ENCODE data around the gene ATP2B3.

ATP2B3 gene

GRCh38 chrX:153568451-153569011 lies 51.1 kb downstream of the ATP2B3 start:
- no peak for DNase-seq (ENCODE audit: low read depth, low spot score)

- DNase-seq (ENCODE audit: low read depth, low spot score): no peak
Observed at GRCh38 chrX:153569475-153569874, 52.0 kb downstream of the ATP2B3 start.

GRCh38 chrX:153571534-153571908 lies 54.1 kb downstream of the ATP2B3 start:
- DNase-seq (ENCODE audit: low read depth, low spot score): no peak

- no peak for DNase-seq (ENCODE audit: low read depth, low spot score)
Observed at GRCh38 chrX:153572601-153573000, 55.2 kb downstream of the ATP2B3 start.

GRCh38 chrX:153573984-153574383 lies 56.5 kb downstream of the ATP2B3 start:
- DNase-seq (ENCODE audit: low read depth, low spot score): no peak

- DNase-seq (ENCODE audit: low read depth, low spot score): no peak
Observed at GRCh38 chrX:153576239-153576870, 58.9 kb downstream of the ATP2B3 start.

- DNase-seq (ENCODE audit: low read depth, low spot score): no peak
Observed at GRCh38 chrX:153576961-153577360, 59.5 kb downstream of the ATP2B3 start.

- DNase-seq (ENCODE audit: low read depth, low spot score): no peak
Observed at GRCh38 chrX:153578200-153578835, 60.9 kb downstream of the ATP2B3 start.

GRCh38 chrX:153578889-153579288 lies 61.4 kb downstream of the ATP2B3 start:
- DNase-seq (ENCODE audit: low read depth, low spot score): no peak

GRCh38 chrX:153580700-153581386 lies 63.4 kb downstream of the ATP2B3 start:
- no peak for DNase-seq (ENCODE audit: low read depth, low spot score)

GRCh38 chrX:153582896-153583295 lies 65.5 kb downstream of the ATP2B3 start:
- DNase-seq (ENCODE audit: low read depth, low spot score): no peak

GRCh38 chrX:153583433-153583832 lies 66.0 kb downstream of the ATP2B3 start:
- no peak for DNase-seq (ENCODE audit: low read depth, low spot score)

GRCh38 chrX:153585827-153586226 lies 68.4 kb downstream of the ATP2B3 start:
- no peak for DNase-seq (ENCODE audit: low read depth, low spot score)

- DNase-seq (ENCODE audit: low read depth, low spot score): no peak
Observed at GRCh38 chrX:153587342-153587741, 69.9 kb downstream of the ATP2B3 start.

- no peak for DNase-seq (ENCODE audit: low read depth, low spot score)
Observed at GRCh38 chrX:153588021-153588781, 70.8 kb downstream of the ATP2B3 start.

- DNase-seq (ENCODE audit: low read depth, low spot score): no peak
Observed at GRCh38 chrX:153588782-153589446, 71.5 kb downstream of the ATP2B3 start.

GRCh38 chrX:153590961-153591956 lies 73.8 kb downstream of the ATP2B3 start:
- no peak for DNase-seq (ENCODE audit: low read depth, low spot score)

- no peak for DNase-seq (ENCODE audit: low read depth, low spot score)
Observed at GRCh38 chrX:153592091-153592833, 74.8 kb downstream of the ATP2B3 start.

- DNase-seq (ENCODE audit: low read depth, low spot score): no peak
Observed at GRCh38 chrX:153592966-153593688, 75.7 kb downstream of the ATP2B3 start.
